OCI-LY7 (cell line): ENCODE measurements around the gene FRMD5. TPM values are rescaled to one million over a fixed set of nuclear protein-coding genes. Genes with fewer than 3 reads are reported as not detected.

Experiments
- BruUV-seq: library from RNA; stranded (reverse); fragments of 400-500 nt; replicated peaks from 2 replicates; lab custom pipeline; 2021; lab: Mats Ljungman, UMichigan
- CTCF ChIA-PET: fragments of 300-600 bp; sonication (Branson Sonifier 250); formaldehyde crosslinking; loops from one replicate; lab custom pipeline; 2022; ENCODE audit warnings: antibody characterized with exemption; ENCODE audit not compliant: unreplicated experiment; lab: Charles Lee
- POLR2A ChIA-PET: fragments of 300-600 bp; sonication (Branson Sonifier 250); formaldehyde crosslinking; loops from one replicate; lab custom pipeline; 2022; ENCODE audit warnings: antibody characterized with exemption; lab: Charles Lee
- DNase-seq: peaks from one replicate; pipeline ENCODE4 v3.0.0-alpha.2; 2015; ENCODE audit warnings: low spot score
- H2AFZ ChIP-seq: fragments of 200-600 bp; sonication (generic), shearing (Covaris generic); 2 replicates; pipeline ENCODE4 v1.6.1; 2014; ENCODE audit warnings: mild to moderate bottlenecking, antibody characterized with exemption, low read length, moderate library complexity
- H3K27ac ChIP-seq: fragments of 200-600 bp; sonication (generic); 2 replicates; pipeline ENCODE4 v1.5.1; 2014; ENCODE audit warnings: mixed run types, low read depth, mild to moderate bottlenecking, moderate library complexity, low read length, inconsistent platforms; ENCODE audit not compliant: poor library complexity, severe bottlenecking
- H3K36me3 ChIP-seq: fragments of 200-600 bp; sonication (generic); 2 replicates; pipeline ENCODE4 v1.6.1; 2014; ENCODE audit warnings: mild to moderate bottlenecking, antibody characterized with exemption, low read length, moderate library complexity, mixed read lengths; ENCODE audit not compliant: insufficient read depth
- H3K4me1 ChIP-seq: fragments of 200-600 bp; sonication (generic); 2 replicates; pipeline ENCODE4 v1.5.1; 2014; ENCODE audit warnings: mild to moderate bottlenecking, low read length; ENCODE audit not compliant: insufficient read depth, poor library complexity, severe bottlenecking
- H3K4me2 ChIP-seq: fragments of 200-600 bp; sonication (generic); 2 replicates; pipeline ENCODE4 v1.6.1; 2014; ENCODE audit warnings: mild to moderate bottlenecking, low read length
- H3K4me3 ChIP-seq: fragments of 200-600 bp; sonication (generic); 2 replicates; pipeline ENCODE4 v1.5.1; 2014; ENCODE audit warnings: mild to moderate bottlenecking, low read depth, low read length; ENCODE audit not compliant: poor library complexity, severe bottlenecking
- H3K79me2 ChIP-seq: fragments of 200-600 bp; sonication (generic); 2 replicates; pipeline ENCODE4 v1.6.1; 2016; ENCODE audit warnings: low read depth, mild to moderate bottlenecking, low read length, moderate library complexity, mixed read lengths; ENCODE audit not compliant: insufficient read depth
- H3K9me2 ChIP-seq: fragments of 200-600 bp; sonication (generic); 2 replicates; pipeline ENCODE4 v1.6.1; 2016; ENCODE audit warnings: mild to moderate bottlenecking, low read length, mixed read lengths; ENCODE audit not compliant: insufficient read depth
- H3K9me3 ChIP-seq: fragments of 200-600 bp; sonication (generic); 2 replicates; pipeline ENCODE4 v1.6.1; 2014; ENCODE audit warnings: mild to moderate bottlenecking, mixed run types, low read length, mixed read lengths
- H4K20me1 ChIP-seq: fragments of 200-600 bp; sonication (generic); 2 replicates; pipeline ENCODE4 v1.6.1; 2014; ENCODE audit warnings: mild to moderate bottlenecking, antibody characterized with exemption, low read length, moderate library complexity, mixed read lengths; ENCODE audit not compliant: insufficient read depth
- CTCF ChIP-seq: fragments of 200-600 bp; sonication (generic); conservative IDR thresholded peaks from 2 replicates; pipeline ENCODE4 v1.5.1; 2014; ENCODE audit warnings: mild to moderate bottlenecking, antibody characterized with exemption, low read length, moderate library complexity, mixed read lengths
- EZH2phosphoT487 ChIP-seq: fragments of 200-600 bp; sonication (generic); IDR thresholded peaks from 2 replicates; pipeline ENCODE4 v1.6.1; 2018; ENCODE audit warnings: low read depth, borderline replicate concordance, mild to moderate bottlenecking, mixed run types, antibody characterized with exemption, low read length, moderate library complexity, mixed read lengths
- intact Hi-C: fragments of 100-400 bp; cut with micrococcal nuclease; formaldehyde crosslinking; loops from one replicate; pipeline ENCODE4 v1.10.0; 2022; ENCODE audit not compliant: unreplicated experiment
- total RNA-seq, 2 experiments: library from RNA; depleted of rRNA in 1 of 2; stranded (reverse); fragments of >200 nt in 1 of 2; shearing (Covaris generic) in 1 of 2; gene quantifications; 2 replicates each; pipeline ENCODE4 v1.2.3, GENCODE V29; 2014 to 2022

FRMD5 gene
- total RNA-seq, 2 experiments from 2014 or later = not detected

DNA sequence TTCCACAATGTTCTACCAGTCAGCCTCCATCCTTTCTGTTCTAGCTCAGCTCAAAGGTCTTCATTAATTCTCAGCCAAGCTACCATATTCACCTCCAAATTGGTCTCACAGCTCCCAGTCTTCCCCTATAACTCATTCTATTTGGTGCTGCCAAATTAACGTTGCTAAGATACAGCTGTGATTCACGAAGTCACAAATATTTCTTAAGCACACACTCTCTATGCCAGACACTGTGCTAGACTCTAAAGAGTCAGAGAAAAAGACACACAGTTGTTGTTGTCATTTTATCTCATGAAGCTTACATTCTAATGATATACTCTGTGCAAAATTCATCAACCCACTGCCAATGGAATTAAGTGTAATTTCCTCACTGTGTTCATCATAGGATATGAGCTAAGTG lies 102.8 kb downstream of the FRMD5 start:
- Histone ChIP-seq H4K20me1 (no peaks in the 10 kb centered on the region), H2AFZ (no peak overlapping the region), H3K27ac (no peak overlapping the region), H3K9me3 (no peaks in the 10 kb centered on the region), H3K9me2 (no peaks in the 10 kb centered on the region), H3K79me2 (no peaks in the 10 kb centered on the region), H3K36me3 (no peaks in the 10 kb centered on the region), H3K4me2 (no peak overlapping the region), H3K4me3 (no peak overlapping the region), H3K4me1 (no peaks in the 10 kb centered on the region)
- no TSS peak for BruUV-seq
- intact Hi-C loops = no loop called here
- POLR2A ChIA-PET = no interaction called here
- TF ChIP-seq CTCF (no peak), EZH2phosphoT487 (no peak)
- CTCF ChIA-PET = no interaction called here
- DNase-seq = no peak

GRCh38 chr15:44087578-44088465 lies 107.2 kb downstream of the FRMD5 start:
- Histone ChIP-seq H2AFZ (no peak overlapping the region), H3K36me3 (no peaks in the 10 kb centered on the region), H3K4me1 (no peaks in the 10 kb centered on the region), H3K27ac (no peak overlapping the region), H3K79me2 (no peaks in the 10 kb centered on the region), H3K9me2 (no peaks in the 10 kb centered on the region), H3K9me3 (no peaks in the 10 kb centered on the region), H3K4me2 (no peak overlapping the region), H4K20me1 (no peaks in the 10 kb centered on the region), H3K4me3 (no peak overlapping the region)
- ChIA-PET CTCF (no interaction called here), POLR2A (interaction anchor here (0.6 kb wide), 1 partner anchor 11 kb away, joined by 4 read pairs; no protein-coding TSS in a partner anchor)
- DNase-seq = no peak
- no peak for TF ChIP-seq CTCF
- no peak for TF ChIP-seq EZH2phosphoT487
- intact Hi-C loops = no loop called here
- no TSS peak for BruUV-seq

DNA sequence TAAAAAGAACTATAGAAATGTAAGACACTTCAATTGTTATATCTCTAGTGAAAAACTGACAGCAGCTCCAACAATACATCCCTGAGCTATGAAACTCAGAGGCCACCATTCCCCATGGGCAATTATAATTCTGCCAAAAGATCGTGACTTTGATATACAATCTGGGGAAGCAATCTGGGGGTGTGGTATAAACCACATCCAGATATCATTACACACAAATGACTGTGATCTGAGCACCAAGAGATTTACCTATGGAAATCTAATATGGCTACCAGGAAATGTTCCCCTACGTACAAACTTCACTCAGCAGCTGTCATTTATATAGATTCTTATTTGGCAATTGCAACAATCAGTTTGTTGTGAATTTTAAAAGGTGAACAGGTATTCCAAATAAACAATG lies 110.3 kb downstream of the FRMD5 start:
- ChIA-PET CTCF (no interaction called here), POLR2A (interaction anchor here (1.0 kb wide), 1 partner anchor 9 kb away, joined by 3 read pairs; no protein-coding TSS in a partner anchor)

More for the DNA sequence above, 110.3 kb downstream of the FRMD5 start:
- no peaks in the 10 kb centered on the region for H3K79me2 ChIP-seq
- no peak overlapping the region for H2AFZ ChIP-seq
- intact Hi-C loops = loop anchor here (5.0 kb wide), 1 partner anchor 48 kb away; no protein-coding TSS in a partner anchor
- no peak for TF ChIP-seq CTCF
- TF ChIP-seq EZH2phosphoT487 = no peak
- DNase-seq = no peak
- BruUV-seq = no TSS peak
- no peaks in the 10 kb centered on the region for H3K9me2 ChIP-seq
- no peak overlapping the region for H3K27ac ChIP-seq
- no peak overlapping the region for H3K4me3 ChIP-seq
- no peaks in the 10 kb centered on the region for H3K4me1 ChIP-seq
- no peaks in the 10 kb centered on the region for H3K9me3 ChIP-seq
- H3K4me2 ChIP-seq = no peak overlapping the region
- H3K36me3 ChIP-seq = no peaks in the 10 kb centered on the region
- no peaks in the 10 kb centered on the region for H4K20me1 ChIP-seq
